ENCODE results near the gene CDH4.

- TF ChIP-seq TAF1 (IDR thresholded peaks at IDR 0.05; ENCODE audit: low read depth) (no peak), YY1 (IDR thresholded peaks at IDR 0.05; ENCODE audit: low read depth) (no peak), EP300 (IDR thresholded peaks at IDR 0.05; ENCODE audit: borderline replicate concordance) (no peak), RAD21 (IDR thresholded peaks at IDR 0.05; ENCODE audit: low read depth) (no peak), ZBTB7A (IDR thresholded peaks at IDR 0.05; ENCODE audit: low read depth) (no peak), CEBPB (IDR thresholded peaks at IDR 0.05) (no peak), TCF12 (IDR thresholded peaks at IDR 0.05; ENCODE audit: low read depth) (no peak), TEAD4 (IDR thresholded peaks at IDR 0.05) (no peak), FOXM1 (IDR thresholded peaks at IDR 0.05; ENCODE audit: borderline replicate concordance, low read depth) (no peak)
- TF ChIP-seq, protein P1, sequence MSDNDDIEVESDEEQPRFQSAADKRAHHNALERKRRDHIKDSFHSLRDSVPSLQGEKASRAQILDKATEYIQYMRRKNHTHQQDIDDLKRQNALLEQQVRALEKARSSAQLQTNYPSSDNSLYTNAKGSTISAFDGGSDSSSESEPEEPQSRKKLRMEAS (IDR thresholded peaks at IDR 0.05) = no peak
- TF ChIP-seq, protein P2, sequence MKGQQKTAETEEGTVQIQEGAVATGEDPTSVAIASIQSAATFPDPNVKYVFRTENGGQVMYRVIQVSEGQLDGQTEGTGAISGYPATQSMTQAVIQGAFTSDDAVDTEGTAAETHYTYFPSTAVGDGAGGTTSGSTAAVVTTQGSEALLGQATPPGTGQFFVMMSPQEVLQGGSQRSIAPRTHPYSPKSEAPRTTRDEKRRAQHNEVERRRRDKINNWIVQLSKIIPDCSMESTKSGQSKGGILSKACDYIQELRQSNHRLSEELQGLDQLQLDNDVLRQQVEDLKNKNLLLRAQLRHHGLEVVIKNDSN (IDR thresholded peaks at IDR 0.05) = no peak
Measured at GRCh38 chr20:61680096-61680495, 428.0 kb downstream of the CDH4 start.

All from Ishikawa (cell line).